DMS53 treated with DMSO at 0.1 percent for 48 hours (cell line): ENCODE measurements around the gene NAT14.
"Not testable (repeated sequence)": the region's sequence is repeated elsewhere in the genome, so short reads cannot be mapped to it uniquely, and the experiment has no call there.

Experiments used
- DNase-seq: peaks from one replicate; lab custom pipeline; 2025; ENCODE audit not compliant: unreplicated experiment; lab: John Stamatoyannopoulos, UW

NAT14 gene

DNA sequence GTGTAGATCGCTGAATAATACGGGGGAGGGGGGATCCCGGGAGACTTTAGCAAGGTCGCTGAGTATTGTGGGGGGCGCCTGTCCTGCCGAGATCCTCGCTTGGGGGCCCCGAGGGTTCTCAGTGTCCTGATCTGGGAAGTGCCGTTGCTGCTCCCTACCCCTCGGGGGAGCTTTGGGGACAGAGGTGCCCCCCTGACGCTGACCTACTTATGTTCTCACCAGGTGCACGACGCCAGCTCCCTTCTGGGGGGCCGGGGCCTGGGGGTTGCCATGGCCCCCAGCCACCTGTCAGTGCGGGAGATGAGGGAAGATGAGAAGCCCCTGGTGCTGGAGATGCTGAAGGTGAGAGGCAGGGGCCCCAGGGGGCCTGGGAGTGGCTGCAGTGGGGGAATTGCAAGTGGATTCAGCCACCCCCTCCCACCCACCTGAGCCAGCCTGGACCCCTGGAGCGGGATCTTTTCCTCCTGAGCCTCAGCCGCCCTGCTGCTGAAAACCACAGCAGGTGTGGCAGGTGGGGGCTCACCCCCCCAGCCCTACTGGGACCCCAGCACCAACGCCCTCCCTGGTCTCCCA lies 537 bp downstream of the NAT14 start:
- no peak for DNase-seq

DNA sequence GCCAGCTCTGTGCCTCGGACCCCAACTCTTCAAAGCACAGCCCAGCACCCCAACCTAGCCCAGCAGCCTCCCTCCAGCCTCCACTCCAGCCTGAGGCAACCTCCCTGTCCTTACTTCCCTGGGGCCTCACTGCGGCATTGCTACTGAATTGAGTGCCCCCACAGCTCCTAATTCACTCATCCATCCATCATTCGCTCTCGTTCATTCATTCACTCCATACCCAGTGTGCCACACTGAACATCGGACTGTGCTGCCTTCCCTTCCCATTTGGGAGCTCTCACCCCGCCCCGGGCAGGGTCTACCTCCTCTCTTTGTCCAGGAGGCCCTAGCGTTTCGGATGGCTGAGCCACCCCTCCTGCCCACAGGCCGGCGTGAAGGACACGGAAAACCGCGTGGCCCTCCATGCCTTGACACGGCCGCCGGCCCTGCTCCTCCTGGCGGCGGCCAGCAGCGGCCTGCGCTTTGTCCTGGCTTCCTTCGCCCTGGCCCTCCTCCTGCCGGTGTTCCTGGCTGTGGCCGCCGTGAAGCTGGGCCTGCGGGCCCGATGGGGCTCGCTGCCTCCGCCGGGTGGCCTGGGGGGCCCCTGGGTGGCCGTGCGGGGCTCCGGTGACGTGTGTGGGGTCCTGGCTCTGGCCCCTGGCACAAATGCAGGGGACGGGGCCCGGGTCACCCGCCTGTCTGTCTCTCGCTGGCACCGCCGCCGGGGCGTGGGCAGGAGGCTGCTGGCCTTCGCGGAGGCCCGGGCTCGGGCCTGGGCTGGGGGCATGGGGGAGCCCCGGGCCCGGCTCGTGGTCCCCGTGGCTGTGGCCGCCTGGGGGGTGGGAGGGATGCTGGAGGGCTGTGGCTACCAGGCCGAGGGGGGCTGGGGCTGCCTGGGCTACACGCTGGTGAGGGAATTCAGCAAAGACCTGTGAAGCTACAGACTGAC lies 1.3 kb downstream of the NAT14 start:
- DNase-seq = no peak

- DNase-seq = peak; percentile 38
These were observed 2.3 kb downstream of the NAT14 start for GRCh38 chr19:55486971-55487923.

DNA sequence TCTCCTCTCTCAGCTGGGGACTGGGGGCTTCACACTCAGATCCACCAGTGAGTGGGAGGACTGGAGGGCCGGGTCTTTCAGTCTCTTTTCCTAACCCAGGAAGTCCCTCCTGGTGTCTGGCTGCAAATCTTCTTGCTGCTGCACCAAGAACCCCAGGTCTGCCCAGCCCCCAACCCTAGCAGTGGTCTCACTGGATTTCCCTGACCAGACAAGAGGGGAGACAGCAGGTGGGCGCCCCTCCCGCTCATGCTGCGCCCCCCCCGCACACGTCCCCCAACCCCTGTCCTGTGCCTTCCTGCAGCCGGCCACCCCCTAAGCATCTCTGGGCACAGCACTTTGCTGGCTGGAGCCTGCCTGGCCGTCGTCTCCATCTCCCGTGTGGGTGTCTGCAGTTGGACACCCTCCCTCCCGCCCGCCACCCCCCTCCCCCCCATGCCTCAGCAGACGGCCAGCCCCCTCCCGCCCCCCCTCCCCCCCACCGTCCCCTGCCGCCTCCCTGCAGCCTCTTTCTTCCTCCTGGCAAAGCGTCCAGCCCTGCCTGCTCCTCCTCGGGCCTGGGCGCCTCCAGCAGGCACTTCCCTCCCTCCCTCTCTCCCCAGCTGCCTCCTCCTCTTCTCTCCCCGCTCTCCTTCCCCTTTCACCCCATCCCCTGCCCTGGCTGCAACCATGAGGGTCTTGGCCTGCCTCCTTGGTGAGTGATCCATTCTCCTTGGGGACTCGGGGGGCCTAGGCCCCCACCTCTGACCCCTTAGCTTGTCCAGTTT lies 3.1 kb downstream of the NAT14 start, which contains the start of gene SSC5D:
SSC5D (plus strand) TSS at position 513 of the 764 bp plus-strand sequence; CDS start at position 667, 154 bp downstream.
- no peak for DNase-seq

GRCh38 chr19:55488986-55489710 lies 4.2 kb downstream of the NAT14 start:
- DNase-seq = no peak

DNA sequence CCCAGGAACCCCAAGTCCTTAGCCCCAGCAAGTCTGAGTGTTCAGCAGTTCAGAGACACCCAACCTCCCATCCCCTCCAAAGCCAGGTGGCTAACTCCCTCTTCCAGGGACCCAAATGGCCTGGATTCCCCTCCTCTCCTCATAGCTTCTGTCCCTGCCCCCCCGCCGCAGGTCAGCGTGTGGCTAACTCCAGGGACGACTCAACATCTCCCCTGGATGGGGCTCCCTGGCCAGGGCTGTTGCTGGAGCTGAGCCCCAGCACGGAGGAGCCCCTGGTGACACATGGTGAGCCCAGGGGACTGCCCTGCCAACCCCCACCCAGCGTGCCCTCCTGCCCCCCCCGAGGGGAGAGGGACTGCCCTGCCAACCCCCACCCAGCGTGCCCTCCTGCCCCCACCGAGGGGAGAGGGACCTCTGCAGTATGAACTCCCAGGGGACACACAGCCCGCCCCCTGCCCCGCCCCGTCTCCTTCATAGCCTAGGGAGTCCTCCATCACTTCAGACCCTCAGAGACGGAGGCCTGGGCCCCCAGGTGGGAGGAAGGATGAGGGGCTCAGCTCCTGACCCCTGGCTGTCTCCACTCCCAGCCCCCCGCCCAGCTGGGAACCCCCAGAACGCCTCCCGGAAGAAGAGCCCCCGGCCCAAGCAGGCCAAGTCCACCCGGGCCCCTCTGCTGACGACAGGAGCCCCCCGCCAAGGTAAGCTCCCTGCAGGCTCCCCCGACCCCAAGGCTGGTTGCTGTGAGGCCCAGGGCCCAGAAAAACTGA lies 4.9 kb downstream of the NAT14 start:
- no peak for DNase-seq

DNA sequence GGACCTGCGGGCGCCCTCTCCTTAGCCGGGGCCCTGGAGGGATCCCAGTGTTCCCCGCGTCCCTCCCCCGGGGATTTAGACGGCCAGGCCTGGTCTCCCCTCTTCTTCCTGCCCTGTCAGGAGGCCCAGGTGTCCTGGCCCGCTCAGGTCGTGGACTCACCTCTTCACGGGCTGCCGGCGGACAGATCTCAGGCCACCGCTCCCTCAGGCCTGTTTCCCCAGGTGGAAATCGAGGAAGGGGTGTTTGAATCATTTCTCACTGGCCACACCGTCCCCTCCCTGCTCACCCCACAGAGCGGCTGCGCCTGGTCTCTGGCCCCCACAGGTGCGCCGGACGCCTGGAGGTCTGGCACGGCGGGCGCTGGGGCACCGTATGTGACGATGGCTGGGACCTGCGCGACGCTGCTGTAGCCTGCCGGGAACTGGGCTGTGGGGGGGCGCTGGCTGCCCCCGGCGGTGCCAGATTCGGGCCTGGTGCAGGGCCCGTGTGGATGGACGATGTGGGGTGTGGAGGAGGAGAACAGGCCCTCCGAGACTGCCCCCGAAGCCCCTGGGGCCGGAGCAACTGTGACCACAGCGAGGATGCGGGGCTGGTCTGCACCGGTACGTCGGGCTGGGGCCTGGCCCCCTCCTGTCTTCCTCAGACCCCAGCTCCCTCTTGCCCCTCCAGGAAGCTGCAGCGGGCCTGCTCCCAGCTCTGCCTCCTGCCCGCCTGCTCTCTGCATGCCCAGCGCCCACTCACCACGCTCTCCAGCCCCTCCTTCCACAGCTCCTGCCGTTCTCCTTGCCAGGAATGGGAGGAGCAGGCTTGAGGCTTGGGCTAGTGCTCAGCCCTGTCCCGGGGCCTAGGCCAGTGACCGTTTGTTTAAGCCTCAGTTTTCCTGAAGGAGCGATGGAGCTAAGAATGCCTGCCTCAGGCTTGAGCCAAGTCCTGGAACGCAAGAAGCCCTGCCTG lies 5.8 kb downstream of the NAT14 start:
- no peak for DNase-seq

GRCh38 chr19:55491546-55492360 lies 6.8 kb downstream of the NAT14 start:
- no peak for DNase-seq

DNA sequence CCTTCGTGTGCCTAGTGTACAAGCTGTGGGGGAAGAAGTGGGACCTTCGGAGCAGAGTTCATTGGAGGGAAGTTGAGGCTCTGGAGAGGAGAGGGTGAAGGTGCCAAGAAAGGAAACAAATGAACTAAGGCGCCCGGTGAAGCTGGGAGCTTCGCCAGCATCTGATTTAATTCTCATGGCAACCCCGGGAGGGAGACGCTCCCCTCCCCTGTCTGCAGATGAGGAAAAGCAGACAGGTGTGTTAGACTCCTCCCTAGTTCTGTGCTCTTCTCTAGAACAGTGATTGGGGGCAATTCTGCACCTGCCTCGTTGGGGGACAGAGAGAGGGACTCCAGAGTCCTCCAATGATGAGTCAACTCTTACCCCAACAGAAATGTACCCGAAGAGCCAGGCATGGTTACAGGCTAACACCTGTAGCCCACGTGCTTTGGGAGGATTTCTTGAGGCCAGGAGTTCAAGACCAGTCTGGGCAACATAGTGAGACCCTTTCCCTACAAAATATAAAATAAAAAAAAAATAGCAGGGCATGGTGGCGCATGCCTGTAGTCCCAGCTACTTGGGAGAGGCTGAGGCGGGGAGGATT lies 7.5 kb downstream of the NAT14 start:
- DNase-seq = peak; percentile 57

- DNase-seq = no peak
These were observed 8.2 kb downstream of the NAT14 start for GRCh38 chr19:55493052-55493644.

- no peak for DNase-seq
These were observed 8.7 kb downstream of the NAT14 start for GRCh38 chr19:55493645-55494171.

GRCh38 chr19:55494172-55494761 lies 9.3 kb downstream of the NAT14 start:
- peak; percentile 46 for DNase-seq

DNA sequence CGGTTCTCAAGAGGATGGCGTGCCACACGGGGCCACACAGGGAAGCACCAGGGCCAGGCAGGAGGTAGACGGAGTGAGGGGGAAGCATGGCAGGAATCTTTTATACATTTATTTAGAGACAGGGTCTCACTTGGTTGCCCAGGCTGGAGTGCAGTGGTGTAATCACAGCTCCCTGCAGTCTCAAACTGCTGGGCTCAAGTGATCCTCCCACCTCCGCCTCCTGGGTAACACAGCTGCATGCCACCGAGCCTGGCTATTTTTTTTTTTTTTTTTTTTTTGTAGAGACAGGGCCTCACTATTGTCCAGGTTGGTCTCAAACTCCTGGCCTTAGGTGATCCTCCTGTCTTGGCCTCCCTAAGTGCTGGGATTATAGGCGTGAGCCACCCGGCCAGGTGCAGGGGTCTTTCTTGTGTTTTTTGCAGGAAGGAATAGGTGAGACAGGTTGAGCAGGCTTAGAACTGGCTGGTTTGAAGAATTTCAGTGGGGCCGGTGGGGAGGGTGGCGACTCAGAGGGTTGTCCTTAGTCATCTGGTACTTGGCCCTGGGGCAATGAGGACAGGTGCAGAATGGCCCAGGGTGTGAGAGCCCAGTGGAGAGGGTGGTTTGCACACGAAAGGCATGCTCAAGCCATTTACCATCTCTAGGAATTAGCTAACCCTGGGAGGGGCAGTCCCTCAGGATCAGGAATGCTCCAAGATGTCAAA lies 10.8 kb downstream of the NAT14 start:
- DNase-seq = no peak

GRCh38 chr19:55496820-55497219 lies 11.8 kb downstream of the NAT14 start:
- not testable (repeated sequence) for DNase-seq

- DNase-seq = no peak
These were observed 12.8 kb downstream of the NAT14 start for GRCh38 chr19:55497763-55498162.
